ENCODE results near the gene LRRTM4.

- TF ChIP-seq CTCF (IDR thresholded peaks at IDR 0.05) = no peak
- TF ChIP-seq POLR2A (IDR thresholded peaks at IDR 0.05) = no peak
Observed at GRCh38 chr2:76958749-76959148, 563.4 kb downstream of the LRRTM4 start.

All from esophagus squamous epithelium (tissue), 4 donors.